Hematopoietic multipotent progenitor cell (in vitro differentiated cells): ENCODE measurements around the gene MAML3. TPM values are rescaled to one million over a fixed set of nuclear protein-coding genes. Genes with fewer than 3 reads are reported as not detected.

Experiments used
- DNase-seq, 3 donors: peaks; one replicate each; pipeline ENCODE4 v3.0.0-alpha.2; 2011 to 2015; ENCODE audit warnings: low read depth in 2 of 3, low spot score in 2 of 3
- total RNA-seq: library from RNA; depleted of rRNA; stranded (reverse); fragments of >200 nt; gene quantifications from one replicate; pipeline ENCODE4 v1.2.3, GENCODE V29; 2012

MAML3 gene
- total RNA-seq, 1 donor = 27.2 TPM

DNA sequence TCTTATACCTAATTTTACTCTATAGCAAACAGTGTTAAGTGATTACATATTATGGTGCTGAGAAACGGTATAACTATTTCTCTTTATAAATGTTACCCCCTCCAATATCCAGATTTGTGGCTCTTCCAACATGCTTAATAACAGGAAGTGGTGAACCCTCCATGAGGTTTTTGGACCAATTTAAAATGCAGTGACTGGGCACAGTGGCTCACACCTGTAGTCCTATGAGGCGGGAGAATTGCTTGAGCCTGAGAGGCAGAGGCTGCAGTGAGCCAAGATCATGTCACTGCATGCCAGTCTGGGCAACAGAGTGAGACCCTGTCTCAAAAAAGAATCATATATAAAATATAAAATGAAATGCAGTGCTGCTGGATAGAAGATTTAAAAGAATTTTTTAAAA lies 351.1 kb downstream of the MAML3 start:
- DNase-seq = no peak

DNA sequence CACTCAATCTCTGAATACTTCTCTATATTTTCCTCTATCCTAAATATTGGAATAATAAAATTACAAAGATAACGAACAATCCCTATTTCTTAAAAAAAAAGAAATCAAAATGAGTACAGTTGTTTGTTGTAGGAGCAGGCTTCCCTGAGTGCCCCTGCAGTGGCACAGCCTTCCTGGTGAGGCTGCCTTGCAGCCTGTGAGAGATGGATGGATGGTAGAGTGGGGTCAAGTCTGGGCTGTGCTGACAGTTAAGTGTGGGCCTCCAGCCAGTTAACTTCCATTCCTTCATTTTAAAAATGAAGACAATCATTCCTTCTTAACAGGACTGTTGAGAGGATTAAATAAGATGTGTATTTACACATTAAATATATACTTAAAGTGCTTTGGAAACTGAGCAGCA lies 351.5 kb downstream of the MAML3 start:
- DNase-seq = no peak

DNA sequence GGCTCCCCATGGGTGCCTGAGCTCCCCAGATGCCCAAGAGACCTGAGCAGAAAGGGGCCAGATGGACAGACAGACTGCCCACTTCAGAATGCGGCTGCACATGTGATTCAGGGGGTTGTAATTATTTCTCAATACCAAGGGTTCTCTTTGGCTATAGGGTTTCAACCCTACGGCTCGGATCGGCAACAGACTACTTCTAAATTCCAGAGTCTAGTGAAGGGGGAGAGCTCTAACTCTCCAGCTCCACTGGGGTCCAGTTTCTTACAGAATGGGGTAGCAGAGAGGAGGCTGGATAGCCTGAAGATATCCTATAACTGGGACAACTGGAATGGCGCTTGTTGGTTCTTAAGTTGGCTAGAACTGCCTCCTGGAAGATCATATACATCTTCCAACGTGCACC lies 352.1 kb downstream of the MAML3 start:
- no peak for DNase-seq

DNA sequence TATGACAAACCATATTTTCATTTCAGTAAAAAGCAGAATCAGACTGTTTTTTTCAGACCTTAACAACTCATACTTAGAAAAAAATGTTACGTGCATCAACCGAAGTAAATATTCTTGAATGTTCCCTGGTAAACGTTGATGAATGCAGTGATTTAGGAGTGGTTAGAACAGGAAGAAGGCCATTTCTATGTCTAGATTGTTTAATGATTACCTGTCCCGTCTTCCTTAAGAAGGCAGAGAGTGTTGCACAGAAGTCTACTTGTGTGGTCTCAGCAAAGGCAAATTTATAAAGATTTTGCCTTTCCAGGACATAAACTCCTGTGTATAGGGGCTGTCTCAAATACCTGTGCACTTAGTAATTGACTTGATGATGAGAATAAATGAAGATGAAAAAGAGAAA lies 353.9 kb downstream of the MAML3 start:
- DNase-seq = no peak

DNA sequence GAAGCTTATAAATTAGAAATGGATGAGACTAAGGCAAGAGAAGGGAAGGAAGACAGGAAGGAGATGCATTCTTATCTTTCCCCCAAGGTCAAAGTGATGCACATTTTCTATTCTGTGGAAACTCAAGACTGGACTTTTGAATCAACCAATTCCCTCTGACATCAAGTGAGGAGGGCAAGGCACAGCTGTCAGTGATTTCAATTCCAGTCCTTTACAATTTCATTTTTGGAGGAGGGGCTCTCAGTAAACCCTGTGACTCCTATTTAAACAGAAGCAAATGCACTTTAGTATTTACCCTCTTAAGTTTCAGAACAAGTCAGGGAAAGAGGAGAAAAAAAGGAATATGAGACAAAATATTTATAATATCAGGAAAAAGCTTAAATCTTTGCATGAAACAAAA lies 354.4 kb downstream of the MAML3 start:
- no peak for DNase-seq

DNA sequence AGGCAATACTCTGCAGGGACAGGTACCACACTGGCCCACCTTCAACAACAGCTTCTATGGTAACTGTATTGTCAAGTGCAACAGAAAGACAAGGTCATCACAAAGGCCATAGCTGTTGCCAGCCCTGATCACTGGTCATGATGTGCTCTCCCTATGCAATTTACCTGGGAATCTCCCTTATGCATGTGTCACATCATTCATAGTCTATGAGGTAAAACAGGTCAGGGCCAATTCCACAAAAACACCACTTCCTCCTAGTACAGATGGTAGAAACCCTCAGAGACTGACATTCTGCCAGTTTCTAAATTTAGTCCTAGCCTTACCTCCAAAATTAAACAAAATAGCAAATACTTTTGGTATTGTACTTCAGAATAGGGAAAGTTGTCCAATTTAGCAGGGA lies 355.5 kb downstream of the MAML3 start:
- DNase-seq = peak in 2 of 3 donors; percentile 65 to 86

DNA sequence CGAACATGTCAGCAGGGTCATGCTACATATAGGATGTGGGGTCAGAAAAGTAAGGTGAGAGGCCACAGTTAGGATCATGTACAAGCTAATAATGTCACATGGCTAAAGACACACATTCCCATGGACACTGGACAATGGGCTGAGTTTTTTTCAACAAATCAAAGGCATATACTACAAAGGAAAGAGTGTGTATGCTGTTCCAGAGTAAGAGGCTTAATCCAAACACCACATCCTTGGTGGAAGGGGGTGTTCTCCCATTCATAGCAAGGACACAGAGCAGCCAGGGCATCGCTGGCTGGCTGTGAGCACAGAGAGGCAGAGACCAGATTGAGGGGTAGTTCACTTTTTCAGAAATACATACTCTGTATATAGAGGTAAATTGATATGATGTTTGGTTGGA lies 356.7 kb downstream of the MAML3 start:
- no peak for DNase-seq

DNA sequence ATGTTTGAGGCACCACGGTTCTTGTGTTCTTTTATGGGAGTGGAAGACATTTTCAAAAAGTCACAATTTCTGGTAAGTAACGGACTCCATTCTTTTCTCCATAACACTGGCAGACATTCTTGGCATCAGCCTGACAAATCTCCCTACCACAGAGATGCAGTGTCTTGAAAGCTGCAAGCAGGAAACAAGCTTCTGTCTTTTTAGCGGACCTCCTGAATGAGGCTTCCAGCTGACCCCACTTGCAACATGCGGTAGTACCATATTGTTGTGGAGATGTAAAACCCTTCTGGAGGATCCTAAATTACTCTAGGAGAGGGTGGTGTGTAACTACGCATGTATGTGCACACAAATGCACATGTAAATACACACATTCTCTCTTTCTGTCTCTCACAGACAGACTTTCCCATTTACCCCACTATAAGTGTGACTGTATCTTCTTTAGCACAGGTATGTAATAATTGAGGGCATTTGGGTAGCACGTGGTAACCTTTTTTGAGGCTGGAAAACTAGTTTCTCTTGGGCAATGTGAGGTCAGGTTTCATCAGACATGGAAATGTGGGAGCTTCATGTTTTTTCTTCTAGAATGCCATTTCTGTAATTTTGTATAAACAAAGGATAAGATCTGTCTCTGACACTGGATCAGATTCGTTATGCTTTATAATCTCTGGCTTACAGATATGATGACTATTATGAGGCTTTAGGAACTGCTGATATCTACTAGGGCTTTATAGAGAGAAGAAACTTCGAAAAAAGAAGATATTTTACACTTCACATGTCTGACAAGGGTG lies 358.3 kb downstream of the MAML3 start:
- no peak for DNase-seq

DNA sequence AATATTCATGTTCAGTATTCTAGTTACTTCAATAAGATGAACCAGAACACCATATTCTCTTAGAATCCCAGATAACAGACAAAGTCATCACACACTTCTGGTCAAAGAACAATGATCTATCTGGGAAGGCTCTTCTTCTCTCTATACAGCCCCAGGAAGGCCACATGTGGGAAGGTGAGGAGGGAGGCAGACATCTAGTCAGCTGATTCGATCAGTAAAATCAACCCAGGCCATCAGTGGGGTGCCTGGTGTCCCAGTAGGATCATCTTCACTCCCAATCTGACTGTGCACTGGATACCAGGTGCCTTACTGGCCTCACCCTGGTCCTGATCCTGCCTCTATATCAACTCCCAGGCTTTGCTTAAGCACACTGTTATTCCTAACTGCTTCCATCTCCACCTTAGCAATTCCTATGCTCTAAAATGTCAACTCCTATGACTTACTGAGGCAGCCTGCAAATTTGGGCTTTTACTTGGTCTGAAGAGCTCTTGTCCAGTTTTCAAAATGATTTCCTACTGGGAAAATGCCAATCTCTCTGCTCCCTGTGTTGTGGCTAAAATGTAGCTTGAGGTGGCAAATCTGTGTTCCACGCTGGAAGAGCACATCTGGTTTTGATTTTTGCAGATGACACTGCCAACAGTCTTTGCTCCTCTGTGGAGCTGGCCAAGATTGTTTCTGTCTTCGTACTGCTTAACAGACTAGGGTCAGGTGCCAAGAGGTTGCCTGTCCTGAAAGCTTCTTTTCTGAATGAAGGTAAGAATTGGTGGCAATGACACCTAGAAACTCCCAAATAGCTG lies 359.6 kb downstream of the MAML3 start:
- DNase-seq = no peak

DNA sequence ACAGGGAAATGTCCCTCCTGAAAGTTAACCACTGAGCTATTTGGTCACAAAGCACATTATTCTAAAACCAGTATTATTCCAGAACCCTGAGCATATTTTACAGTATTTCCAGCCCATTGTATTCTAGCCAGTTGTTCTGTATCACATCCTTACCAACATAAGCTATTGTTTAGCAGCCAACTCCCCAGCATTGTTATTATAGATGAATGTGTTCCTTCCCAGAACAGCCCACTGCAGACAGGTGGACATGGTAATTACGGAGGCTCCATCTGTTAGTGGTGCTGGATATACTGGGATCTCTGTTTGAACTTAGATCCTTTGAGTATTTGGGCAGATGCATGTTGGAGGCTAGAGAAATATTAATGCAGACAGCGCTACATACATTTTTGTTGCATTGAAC lies 362.3 kb downstream of the MAML3 start:
- no peak for DNase-seq

DNA sequence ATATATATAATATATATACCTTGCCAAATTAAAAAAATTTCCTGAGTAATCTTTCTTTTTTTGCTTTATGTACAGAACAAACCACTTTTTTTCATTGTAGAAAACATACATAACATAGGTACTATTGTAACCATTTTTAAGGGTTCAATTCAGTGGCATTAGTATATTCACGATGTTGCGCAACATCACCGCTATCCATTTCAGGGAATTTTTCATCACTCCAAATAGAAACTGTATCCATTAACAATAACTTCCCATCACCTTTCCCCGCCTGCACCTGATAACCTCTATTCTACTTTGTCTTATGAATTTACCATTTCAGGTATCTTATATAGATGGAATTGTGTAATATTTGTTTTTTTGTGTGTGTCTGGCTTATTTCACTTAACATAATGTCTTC lies 363.7 kb downstream of the MAML3 start:
- DNase-seq = no peak

DNA sequence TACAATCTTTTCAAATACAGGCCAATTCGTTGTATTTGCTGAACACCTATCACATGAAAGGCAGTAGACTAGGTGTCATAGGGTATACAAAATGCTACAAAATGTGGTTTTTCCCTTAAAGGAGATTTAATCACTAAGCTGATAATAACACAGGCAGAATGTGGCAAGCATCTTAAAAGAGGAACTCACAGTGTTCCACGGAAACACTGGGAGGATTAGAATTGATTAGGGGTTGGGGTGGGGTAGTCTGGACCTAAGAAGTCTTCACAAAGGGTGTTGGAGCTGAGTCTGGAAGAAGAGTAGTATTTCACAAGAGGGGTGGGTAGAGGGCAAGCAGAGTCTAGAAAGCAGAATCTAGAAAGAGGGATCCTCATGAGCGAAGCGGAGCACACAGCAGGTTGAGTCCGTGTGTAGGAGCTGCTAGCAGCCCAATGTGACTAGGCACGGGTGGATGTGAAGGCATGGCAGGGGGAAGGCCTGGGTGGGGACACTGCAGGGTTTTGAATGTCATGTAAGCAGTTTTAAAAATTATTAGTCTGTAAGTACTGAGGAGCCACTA lies 364.8 kb downstream of the MAML3 start:
- peak in 1 of 3 donors; percentile 46 for DNase-seq

DNA sequence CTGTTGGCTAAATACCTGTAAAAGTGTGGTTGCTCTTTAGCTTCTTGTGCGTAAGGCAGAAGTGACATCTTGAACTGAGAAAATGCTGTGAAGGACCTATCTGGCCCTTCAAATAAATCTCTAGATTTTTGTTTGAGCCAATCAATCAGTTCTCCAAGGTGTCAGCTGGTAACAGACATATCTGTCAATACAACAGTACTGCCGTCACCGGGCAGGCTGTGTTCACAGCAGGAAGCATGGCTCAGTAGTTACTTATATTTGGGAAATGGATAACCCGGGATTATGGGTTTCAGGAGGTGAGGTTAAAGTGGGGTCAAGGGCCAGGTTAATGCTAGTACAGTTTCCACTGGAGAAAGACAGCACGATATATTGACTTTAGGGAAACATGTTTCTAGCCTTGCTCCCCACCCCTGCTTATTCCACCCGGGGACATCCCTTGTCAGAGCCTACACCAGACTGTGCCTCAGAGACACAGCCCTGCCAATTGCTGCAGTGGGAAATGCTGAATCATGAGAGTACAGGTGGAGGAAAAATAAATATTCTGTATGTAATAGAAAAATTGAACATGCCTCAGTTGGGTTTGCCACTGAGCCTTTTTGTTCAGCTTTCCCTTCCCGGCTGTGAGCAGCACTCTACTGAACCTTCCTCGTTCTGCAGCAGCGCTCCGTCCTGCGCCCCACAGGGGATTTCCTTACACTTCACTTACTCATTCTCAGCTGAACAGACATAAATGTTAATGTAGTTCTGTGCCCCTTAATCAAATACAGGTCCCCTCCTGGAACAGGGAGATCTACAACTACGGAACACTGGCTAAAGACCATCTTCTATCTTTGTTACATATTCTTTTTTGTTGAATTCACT lies 367.3 kb downstream of the MAML3 start:
- peak in 1 of 3 donors; percentile 25 for DNase-seq

DNA sequence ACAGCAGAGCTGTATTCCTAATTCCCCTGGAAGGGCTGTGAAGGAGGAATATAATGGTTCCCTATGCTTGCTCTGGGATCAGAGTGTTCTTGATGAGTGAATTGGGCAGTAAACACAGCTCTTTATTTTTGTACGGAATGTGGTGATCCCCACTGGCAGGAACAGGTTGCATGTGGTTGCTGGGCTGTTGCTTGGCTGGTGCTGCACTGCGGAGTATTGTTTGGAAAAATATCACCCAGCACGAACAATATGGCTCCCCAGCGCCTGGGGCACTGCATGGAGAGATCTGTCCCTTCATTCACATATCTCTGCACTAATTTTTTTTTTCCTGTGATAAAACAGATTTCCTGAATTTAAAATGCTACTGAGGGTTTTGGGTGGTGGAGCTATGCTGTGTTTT lies 368.6 kb downstream of the MAML3 start:
- DNase-seq = no peak

DNA sequence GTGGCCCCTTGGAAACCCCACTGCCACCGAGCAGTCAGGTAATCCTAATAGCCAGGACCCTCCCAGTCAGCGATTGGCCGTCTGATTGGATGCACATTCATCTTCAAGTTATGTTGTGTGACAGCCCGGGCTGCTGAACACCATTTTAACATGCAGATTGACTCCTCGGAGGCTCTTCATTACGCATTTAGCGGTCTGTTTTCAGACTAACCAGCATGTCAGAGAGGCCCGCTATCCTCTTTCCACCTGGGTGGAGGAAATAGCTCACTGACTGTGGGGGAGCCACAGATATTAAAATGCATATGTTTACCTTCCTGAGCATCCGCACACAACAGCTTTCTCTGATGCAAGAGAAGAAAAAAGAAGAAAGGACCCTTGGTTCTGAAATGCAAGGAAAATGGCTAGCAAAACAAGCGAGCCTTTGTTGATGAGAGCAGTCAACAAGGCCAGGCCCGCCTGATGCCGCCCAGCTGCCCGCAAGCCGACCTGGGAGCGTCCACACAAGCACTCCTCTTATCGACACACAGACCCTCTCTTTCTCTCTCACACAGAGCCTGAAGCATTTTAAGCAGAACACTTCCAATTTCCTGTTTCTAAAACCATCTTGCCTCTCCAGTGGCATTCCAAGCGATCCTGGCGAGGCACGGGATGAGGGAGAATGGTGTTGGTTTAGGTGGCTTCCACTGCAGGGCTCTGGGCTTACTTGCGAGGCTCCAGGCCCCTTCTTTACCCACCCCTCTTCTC lies 370.1 kb downstream of the MAML3 start:
- no peak for DNase-seq

DNA sequence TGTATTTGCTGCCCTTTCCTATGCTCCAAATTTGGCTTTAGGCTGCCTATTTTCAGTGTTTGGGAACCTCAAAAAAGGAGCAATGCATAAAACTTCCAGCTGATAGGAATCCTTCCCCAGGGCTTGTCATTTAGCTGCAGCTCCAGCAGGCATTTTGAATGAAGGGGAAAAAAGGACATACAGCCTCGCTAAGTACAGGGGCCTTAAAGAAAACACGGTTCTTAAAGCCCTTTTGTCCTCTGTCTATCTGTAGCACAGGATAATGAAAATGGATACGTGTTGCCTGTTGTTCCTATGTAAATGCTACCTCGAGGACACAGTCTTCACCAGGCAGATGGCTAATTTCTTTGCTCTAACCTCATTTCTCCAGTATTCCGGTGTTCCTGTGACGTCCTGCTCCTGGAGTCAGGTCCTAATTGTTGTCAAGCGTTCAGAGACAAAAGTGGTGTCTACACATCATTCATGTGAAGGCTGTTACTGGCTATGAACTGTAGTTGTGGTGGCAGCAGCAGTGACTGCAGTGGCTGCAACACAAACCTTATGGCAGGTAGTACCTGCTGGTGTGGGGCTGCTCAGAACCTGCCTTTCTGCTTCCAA lies 371.0 kb downstream of the MAML3 start:
- no peak for DNase-seq

DNA sequence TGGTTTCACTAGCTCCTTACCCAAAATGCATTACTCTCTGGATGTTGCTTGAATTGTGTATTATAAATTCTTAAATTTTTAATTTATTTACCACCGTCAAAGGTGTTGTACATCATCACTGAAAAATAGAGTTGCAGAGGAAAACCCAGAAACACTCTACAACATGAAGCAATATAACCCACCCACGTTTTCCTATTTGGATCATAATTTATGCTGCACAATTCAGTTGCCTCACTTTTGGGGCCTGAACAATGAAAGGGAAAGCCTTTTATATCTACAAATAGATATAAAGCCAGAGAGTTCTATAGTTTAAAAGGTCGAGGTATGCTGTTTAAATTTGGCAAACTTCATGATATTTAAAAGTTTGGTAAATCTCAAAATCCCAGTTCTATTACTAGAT lies 372.9 kb downstream of the MAML3 start:
- no peak for DNase-seq

DNA sequence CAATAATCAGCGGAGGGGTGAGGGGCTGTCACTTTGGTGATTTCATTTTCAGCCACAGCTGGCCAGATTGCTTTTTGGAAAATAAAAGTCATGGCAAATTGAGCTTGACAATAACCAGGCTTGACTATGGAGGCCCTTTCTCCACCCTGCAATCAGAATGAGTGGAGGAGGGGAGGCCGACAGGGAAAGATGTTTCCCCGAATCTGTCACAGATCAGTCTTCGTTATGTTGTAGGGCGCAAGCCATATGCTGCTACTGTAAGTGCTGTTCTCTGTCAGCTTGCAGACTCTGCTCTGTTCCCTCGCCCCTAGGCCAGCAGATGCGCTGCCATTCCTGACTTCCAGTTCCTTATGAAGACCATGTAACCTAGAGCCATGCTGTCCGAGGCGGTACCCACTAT lies 374.3 kb downstream of the MAML3 start:
- DNase-seq = no peak

DNA sequence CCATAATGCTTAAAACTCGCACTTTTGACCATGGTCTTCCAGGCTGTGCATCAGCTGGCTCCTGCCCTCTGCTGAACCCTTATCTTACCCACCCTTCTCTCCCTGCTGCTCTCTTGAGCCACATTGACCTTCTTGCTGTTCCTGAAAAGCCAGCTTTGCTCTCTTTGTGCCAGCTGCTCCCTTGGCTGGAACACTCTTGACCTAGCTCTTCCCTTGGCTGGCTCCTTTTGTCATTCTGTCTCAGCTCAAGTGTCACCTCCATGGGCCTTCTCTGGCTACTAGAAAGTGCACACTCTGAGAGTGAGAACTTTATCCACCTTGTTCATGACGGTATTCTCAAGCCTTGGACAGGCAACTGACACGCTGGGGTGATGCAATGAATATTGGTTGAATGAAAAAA lies 376.2 kb downstream of the MAML3 start:
- DNase-seq = no peak

DNA sequence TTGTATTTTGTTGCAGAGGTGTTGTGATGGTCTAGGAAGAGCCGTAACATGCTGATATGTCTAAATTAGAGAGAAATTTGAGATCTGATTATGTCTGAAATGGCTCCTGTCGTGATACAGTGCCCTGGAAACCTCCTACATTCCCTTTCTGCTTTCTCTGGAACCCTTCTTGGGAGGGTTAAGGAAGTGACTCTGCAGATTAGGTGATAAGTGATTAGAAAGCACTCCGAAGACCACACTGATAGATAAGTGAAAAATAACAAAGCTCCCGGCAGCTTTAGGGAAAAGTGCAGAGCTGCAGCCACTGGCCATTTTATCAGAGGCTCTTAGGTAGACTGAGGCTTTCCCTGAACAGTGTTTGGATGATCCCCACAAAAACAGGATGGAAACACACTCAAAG lies 377.7 kb downstream of the MAML3 start:
- no peak for DNase-seq
